Duodenal mucosa (tissue), 2 donors: ENCODE measurements around the gene LMO3.

Experiments used
- H3K27ac ChIP-seq: one replicate; pipeline ENCODE4 v1.7.0; 2013; ENCODE audit warnings: low read depth, low read length
- H3K27me3 ChIP-seq, 2 donors: one replicate each; pipeline ENCODE4 v1.7.0; 2013; ENCODE audit warnings: low read length in 2 of 2, control low read depth in 1 of 2; ENCODE audit not compliant: insufficient read depth in 2 of 2, control insufficient read depth in 1 of 2
- H3K36me3 ChIP-seq, 2 donors: one replicate each; pipeline ENCODE4 v1.7.0; 2013; ENCODE audit warnings: low read length in 2 of 2, control low read depth in 1 of 2; ENCODE audit not compliant: insufficient read depth in 2 of 2, control insufficient read depth in 1 of 2
- H3K4me1 ChIP-seq, 2 donors: one replicate each; pipeline ENCODE4 v1.7.0; 2013; ENCODE audit warnings: low read length in 2 of 2, control low read depth in 1 of 2; ENCODE audit not compliant: insufficient read depth in 2 of 2, control insufficient read depth in 1 of 2
- H3K4me3 ChIP-seq, 2 donors: one replicate each; pipeline ENCODE4 v1.7.0; 2013; ENCODE audit warnings: low read length in 2 of 2, low read depth in 1 of 2
- H3K9ac ChIP-seq, 2 donors: one replicate each; pipeline ENCODE4 v1.7.0; 2013; ENCODE audit warnings: low read length in 2 of 2, low read depth in 1 of 2
- H3K9me3 ChIP-seq, 2 donors: one replicate each; pipeline ENCODE4 v1.7.0; 2013; ENCODE audit warnings: low read length in 2 of 2, control low read depth in 1 of 2; ENCODE audit not compliant: control insufficient read depth in 1 of 2

The LMO3 gene

DNA sequence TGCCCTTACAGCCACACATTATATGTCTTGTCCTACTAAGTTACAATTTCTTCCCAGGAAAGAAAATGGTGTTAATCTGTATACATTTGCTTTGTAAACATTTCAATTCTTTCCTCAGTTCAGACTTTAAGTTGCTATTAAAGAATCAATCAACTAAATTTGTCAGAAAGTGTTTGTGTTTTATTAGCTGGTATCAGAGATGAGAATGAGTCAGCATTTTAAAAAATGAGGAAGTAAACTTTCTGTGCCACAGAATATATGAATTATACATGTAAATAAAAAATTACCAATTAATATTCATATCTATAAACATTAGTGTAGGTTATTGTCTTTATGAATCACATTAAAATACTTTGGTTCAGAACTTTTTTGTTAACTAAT lies 82.0 kb downstream of the LMO3 start:
- Histone ChIP-seq H3K36me3 (no peaks in the 10 kb centered on the region), H3K27me3 (no peaks in the 10 kb centered on the region), H3K9me3 (no peaks in the 10 kb centered on the region), H3K9ac (no peak overlapping the region), H3K27ac (no peak overlapping the region), H3K4me3 (no peak overlapping the region), H3K4me1 (peaks cover 0 to 4% of the 10 kb centered on the region in 2 donors)

DNA sequence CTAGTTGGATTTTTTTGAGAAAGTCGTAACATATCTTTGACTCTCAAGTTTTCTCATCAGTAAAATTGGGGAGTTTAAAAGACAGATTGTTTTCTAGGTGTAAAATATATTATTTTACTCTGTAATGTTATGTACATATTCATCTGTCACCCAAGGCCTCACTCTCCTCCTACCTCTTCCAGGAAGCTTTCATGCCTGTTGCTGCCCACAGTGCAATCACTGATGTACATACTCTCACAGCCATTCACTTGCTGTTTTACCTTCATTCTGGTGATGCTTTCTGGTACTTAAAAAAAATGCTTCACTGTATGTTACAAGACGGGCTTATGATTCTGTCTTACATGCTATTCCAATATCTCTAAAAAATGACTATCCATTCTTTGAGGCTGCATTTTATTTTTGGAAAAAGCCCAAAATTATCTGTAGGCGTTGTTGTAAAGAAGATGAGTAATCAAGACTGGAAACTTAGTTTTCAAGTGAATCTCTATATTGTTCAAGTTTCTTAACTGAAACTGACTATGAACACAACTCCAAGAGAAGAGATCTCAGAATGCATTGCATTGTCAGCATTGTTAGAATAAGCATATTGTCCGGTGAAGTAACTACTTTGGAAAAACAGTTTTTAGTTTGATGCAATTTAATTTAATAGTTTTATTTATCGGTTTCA lies 82.5 kb downstream of the LMO3 start:
- Histone ChIP-seq H3K4me3 (no peak overlapping the region), H3K9me3 (no peaks in the 10 kb centered on the region), H3K36me3 (no peaks in the 10 kb centered on the region), H3K27me3 (no peaks in the 10 kb centered on the region), H3K9ac (no peak overlapping the region), H3K4me1 (peaks cover 0 to 4% of the 10 kb centered on the region in 2 donors), H3K27ac (no peak overlapping the region)

DNA sequence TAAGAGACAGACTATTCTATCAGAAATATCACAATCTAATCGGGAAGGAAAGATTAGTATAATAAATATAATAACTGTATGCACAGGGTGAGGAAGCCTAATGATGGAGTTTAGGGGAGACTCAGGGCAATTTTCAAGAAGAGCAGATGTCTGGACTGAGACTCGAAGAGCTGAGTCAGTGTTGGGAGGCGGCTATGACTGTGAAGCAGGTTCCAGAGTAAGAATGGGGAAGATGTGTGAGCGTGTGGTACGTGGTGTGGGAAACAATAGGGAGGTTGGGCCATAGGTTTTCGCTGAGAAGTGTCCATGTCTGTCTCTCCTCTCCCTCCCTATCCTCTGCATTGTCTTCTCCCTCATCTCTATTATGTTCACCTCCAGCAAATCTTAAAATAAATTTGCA lies 85.6 kb downstream of the LMO3 start:
- H3K27ac ChIP-seq, result no peak overlapping the region
- no peaks in the 10 kb centered on the region for H3K27me3 ChIP-seq
- H3K4me3 ChIP-seq, result no peak overlapping the region
- no peak overlapping the region for H3K9ac ChIP-seq
- H3K9me3 ChIP-seq, result no peaks in the 10 kb centered on the region
- H3K36me3 ChIP-seq, result no peaks in the 10 kb centered on the region
- peaks cover 0 to 4% of the 10 kb centered on the region in 2 donors for H3K4me1 ChIP-seq

DNA sequence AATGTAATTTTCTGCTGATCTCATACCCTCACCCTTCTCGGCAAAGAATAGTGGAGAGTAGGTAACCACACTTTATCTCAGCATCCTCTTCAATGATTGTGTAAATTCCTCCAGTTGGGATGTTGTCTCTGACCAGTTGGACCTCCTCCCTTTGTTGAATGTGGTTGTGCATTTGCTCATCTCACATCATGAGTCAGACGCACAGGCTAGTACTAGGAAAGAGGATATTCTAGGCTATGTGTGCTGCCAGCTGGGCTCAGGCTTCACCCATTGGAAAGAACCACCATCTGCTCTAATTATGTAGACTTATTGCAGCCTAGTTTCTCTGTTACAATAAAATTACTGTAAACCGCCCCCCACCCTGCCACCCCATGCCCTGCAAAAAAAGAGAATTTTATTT lies 90.3 kb downstream of the LMO3 start:
- H3K4me1 ChIP-seq, result no peaks in the 10 kb centered on the region
- H3K27me3 ChIP-seq, result no peaks in the 10 kb centered on the region
- H3K27ac ChIP-seq, result no peak overlapping the region
- H3K9me3 ChIP-seq, result no peaks in the 10 kb centered on the region
- no peak overlapping the region for H3K9ac ChIP-seq
- no peak overlapping the region for H3K4me3 ChIP-seq
- H3K36me3 ChIP-seq, result no peaks in the 10 kb centered on the region

DNA sequence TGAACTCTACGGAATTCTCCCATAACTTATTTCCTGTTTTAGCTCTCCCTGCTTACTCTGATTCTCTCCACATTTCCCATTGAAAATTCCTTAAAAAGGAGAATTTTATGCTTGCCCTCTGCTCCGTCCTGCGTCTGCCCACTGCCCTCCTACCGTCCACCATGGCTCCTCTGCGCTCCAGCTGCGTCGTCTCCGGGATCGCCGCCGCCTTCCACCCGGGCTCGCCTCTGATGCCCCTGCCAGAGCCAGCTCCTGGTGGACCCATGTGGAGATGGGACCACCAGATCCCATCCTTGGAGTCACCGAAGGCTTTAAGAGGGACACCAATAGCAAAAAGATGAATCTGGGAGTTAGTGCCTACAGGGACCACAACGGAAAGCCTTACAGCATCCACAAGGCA lies 92.7 kb downstream of the LMO3 start:
- Histone ChIP-seq H3K27me3 (no peaks in the 10 kb centered on the region), H3K4me3 (no peak overlapping the region), H3K9me3 (no peaks in the 10 kb centered on the region), H3K9ac (no peak overlapping the region), H3K4me1 (no peaks in the 10 kb centered on the region), H3K36me3 (no peaks in the 10 kb centered on the region), H3K27ac (no peak overlapping the region)

DNA sequence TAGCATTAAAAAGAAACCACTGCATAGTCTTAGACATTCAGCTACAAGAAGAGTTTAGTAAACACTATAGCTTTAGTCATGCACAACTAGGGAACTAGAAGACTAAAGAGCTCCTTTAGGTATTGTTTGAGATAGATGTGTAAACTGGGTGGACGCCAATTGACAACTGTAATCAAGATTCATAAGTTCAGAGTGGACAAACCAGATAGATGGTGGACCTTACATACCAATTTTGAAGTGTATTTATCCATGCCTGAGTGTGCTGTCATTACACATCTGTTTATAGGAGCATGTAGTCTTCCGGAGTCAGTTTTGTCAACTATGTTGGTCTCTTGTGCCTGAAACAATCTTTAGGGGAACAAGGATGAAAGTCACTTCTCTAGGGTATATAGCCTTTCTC lies 96.6 kb downstream of the LMO3 start:
- Histone ChIP-seq H3K4me3 (no peak overlapping the region), H3K9ac (no peak overlapping the region), H3K27me3 (no peaks in the 10 kb centered on the region), H3K27ac (no peak overlapping the region), H3K9me3 (no peaks in the 10 kb centered on the region), H3K36me3 (no peaks in the 10 kb centered on the region), H3K4me1 (no peaks in the 10 kb centered on the region)

DNA sequence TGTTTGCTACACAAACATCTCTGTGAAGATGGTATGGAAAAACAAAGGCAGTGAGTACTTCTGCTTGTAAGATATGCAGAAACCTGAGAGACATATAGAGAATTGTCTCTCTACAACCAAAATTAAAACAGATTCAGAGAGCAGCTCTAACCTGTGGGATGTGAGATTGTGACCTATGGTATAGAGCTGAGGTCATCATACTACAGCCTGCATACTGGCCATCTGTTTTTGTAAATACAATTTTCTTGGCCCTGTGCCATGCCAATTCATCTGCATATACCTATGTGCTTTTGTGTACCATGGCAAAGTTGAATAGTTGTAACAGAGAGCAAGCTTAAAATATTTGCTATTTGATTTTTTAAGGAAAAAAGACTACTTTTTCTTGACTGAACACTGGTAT lies 99.6 kb downstream of the LMO3 start:
- Histone ChIP-seq H3K36me3 (no peaks in the 10 kb centered on the region), H3K9me3 (no peaks in the 10 kb centered on the region), H3K27ac (no peak overlapping the region), H3K9ac (no peak overlapping the region), H3K4me1 (no peaks in the 10 kb centered on the region), H3K4me3 (no peak overlapping the region), H3K27me3 (no peaks in the 10 kb centered on the region)

DNA sequence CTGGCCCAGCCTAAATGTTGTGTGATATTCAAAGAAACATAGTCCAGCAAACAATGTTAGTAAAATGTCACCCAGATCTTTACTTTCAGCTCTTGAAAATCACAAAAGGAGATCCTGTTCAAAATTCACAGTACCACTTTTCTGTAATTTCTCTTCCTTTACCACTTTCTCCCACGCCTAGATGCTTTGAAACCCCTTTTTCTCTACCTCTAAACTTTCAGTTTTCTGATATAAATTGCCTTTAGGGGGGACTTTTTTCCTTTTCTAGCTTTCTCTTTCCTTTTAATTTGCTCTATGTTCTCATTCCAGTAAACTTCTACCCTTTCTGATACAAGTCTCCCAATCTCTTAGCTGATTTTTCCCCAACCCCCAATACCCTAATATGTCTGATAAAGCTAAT lies 101.8 kb downstream of the LMO3 start:
- Histone ChIP-seq H3K27ac (no peak overlapping the region), H3K36me3 (no peaks in the 10 kb centered on the region), H3K9me3 (no peaks in the 10 kb centered on the region), H3K27me3 (no peaks in the 10 kb centered on the region), H3K9ac (no peak overlapping the region), H3K4me3 (no peak overlapping the region), H3K4me1 (no peaks in the 10 kb centered on the region)

DNA sequence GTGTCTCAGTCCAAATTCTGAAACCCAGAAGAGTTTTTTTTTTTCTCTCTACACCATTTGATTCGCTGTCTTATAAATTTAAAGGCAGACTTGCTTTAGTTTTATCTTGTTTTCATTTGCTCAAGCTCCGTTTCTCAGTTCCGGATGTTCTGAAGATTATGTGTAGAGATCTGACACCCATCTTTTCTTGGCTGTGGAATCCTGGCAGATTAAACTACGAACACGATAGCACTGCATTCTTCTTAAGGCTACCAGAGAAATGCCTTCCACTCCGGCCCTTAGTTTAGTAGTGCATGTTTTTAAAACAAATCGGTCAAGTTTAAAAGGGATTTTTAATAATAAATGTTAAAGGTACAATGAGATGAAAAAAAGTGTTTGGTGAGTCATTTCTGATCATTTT lies 106.4 kb downstream of the LMO3 start:
- Histone ChIP-seq H3K4me1 (no peaks in the 10 kb centered on the region), H3K36me3 (no peaks in the 10 kb centered on the region), H3K9me3 (no peaks in the 10 kb centered on the region), H3K9ac (no peak overlapping the region), H3K4me3 (no peak overlapping the region), H3K27ac (no peak overlapping the region), H3K27me3 (no peaks in the 10 kb centered on the region)
